GM18951 (cell line): ENCODE results near the gene SOWAHD.
"Not testable (repeated sequence)": the region's sequence is repeated elsewhere in the genome, so short reads cannot be mapped to it uniquely, and the experiment has no call there.

Experiments used
- POLR2A ChIP-seq: IDR thresholded peaks from 4 replicates; pipeline ENCODE4 v1.6.1; 2011; ENCODE audit warnings: mild to moderate bottlenecking; ENCODE audit not compliant: insufficient read length, insufficient read depth; ENCODE audit errors: extremely low read depth
- in situ Hi-C: fragments of 300-500 bp; cut with MboI; formaldehyde crosslinking; loops from one replicate; pipeline ENCODE4 v1.12.0; 2022; ENCODE audit warnings: low sequenced_read_pairs, mixed read lengths, inconsistent platforms; ENCODE audit not compliant: unreplicated experiment

The SOWAHD gene

DNA sequence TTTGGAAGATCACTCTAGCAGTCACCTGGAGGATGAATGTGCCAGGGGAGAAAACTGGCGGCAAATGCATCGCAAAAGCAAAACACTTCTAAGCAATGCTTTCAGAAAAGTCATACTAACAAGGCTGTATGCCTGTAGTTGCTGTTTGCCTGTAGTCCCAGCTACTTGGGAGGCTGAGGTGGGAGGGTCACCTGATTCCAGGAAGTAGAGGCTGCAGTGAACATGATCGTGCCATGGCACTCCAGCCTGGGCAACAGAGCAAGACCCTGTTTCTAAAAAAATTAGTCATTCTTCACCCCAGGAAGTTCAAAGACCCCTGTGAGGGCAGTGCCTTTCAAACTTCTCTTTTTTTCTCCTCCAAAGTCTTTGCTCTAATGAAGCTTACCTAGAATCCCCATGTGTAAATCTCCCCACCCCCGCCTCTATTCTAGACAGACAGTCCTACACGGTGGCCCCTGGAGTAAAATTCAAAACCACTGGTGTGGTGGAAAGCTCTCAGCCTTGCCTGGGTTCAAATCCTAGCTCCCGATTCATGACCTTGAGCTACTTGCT lies 5.5 kb downstream of the SOWAHD start:
- in situ Hi-C loops: no loop called here
- TF ChIP-seq POLR2A: no peak

DNA sequence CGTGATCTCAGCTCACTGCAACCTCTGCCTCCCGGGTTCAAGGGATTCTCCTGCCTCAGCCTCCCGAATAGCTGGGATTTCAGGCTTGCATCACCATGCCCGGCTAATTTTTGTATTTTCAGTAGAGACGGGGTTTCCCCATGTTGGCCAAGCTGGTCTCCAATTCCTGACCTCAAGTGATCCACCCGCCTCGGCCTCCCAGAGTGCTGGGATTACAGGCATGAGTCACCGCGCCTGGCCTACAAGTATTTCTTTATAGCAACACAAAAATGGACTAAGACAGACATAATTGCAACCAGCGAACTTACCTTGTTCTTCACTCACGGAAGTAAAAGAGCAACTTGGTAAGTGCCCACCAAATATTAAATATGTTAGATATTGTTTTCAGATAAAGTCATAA lies 10.0 kb downstream of the SOWAHD start:
- in situ Hi-C loops: not testable (repeated sequence)

DNA sequence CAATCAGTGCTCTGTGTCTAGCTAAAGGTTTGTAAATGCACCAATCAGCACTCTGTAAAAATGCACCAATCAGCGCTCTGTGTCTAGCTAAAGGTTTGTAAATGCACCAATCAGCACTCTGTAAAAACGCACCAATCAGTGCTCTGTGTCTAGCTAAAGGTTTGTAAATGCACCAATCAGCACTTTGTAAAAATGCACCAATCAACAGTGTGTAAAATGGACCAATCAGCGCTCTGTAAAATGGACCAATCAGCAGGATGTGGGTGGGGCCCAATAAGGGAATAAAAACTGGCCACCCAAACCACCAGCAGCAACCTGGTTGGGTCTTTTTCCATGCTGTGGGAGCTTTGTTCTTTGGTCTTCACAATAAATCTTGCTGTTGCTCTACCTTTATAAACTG lies 11.0 kb downstream of the SOWAHD start:
- in situ Hi-C loops: not testable (repeated sequence)

DNA sequence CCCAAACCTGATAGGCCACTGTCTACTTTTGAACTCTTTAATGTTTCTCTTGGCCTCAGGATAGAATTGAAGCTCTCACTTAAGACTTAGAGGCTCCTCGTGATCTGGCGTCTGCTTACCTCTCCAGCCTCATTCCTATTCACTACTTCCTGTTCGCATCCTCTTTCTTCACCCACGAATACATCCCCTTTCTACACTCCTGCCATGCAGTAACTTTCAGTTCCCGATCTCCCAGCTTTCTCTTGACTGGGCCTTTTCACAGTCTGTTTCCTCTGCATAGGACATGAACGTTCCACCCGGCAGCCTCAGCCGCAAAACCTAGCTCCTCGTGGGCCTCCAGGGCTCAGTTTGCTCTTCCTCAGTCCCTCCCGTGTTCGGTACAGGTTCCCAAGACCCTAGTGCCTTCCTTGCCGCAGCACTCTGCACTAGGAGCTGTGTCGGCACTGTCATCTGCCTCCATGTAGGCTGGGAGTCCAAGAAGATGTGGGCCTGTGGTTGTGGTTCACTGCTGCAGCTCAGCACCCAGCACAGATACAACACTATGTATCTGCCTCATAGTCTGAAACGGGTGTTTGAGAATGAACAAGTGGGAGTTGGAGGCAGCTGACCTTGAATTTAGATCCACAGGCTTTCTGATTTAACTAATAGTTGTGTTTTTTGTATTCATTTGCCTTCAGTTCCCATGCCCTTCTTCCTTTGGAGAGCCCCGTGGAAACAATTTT lies 17.3 kb downstream of the SOWAHD start:
- in situ Hi-C loops: no loop called here
- TF ChIP-seq POLR2A: no peak

DNA sequence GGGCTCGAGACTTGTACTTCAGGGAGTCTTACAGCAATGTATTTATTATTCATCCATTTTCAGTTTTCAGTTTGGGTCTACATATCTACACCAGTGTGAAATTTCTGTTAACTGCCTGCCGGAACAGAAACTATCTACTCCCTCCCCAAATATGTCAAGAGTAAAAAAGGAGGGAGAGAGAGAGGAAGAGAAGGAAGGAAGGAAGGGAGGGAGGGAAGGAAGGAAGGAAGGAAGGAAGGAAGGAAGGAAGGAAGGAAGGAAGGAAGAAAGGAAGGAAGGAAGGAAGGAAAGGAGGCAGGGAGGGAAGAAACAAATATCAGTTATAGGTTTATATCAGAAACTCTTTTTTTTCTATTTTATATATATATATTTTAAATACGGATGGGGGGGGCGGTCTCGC lies 20.4 kb downstream of the SOWAHD start:
- in situ Hi-C loops: no loop called here
- TF ChIP-seq POLR2A: no peak

DNA sequence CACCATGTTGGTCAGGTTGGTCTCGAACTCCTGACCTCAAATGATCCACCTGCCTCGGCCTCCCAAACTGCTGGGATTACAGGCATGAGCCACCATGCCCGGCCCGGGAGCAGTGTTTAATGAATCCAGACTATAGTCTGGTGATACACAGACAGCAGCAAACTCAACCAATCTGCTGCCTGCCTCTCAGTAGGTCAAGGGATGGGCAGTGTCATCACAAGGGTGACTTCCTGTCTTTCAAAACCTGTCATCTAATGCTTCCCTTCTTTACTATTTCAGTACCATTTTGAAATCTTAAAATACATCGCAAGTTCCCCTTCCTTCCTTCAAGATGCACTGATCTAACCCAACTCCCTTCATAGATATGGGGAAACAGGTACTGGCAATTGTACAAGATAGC lies 24.6 kb downstream of the SOWAHD start:
- in situ Hi-C loops: no loop called here
- no peak for TF ChIP-seq POLR2A

DNA sequence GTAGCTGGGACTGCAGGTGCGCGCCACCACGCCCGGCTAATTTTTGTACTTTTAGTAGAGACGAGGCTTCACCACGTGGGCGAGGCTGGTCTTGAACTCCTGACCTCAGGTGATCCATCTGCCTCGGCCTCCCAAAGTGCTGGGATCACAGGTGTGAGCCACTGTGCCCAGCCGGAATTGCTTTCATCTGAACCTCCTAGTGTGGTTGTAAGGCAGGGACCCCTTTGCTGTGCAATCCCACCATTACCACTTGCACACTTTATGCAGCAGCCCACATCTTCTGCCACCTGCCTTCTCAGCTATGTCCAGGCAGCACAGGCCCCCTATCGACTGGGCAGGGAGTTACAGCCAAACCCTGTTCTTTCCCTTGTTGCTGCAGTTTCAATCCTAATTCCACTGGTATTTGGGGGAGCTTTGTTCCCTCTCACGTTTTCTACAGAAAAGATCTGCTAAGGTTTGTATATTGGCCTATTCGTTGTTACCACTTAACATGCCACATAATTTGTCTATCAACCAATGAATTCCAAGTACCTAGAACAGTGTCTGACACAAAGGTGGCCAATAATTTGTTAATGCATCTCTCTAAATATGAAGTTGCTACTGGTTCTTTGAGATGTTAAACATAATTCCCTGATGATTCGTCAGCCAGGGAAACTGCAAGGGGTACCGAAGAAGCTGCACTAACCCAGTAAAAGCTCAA lies 26.5 kb downstream of the SOWAHD start:
- no peak for TF ChIP-seq POLR2A
- in situ Hi-C loops: no loop called here

DNA sequence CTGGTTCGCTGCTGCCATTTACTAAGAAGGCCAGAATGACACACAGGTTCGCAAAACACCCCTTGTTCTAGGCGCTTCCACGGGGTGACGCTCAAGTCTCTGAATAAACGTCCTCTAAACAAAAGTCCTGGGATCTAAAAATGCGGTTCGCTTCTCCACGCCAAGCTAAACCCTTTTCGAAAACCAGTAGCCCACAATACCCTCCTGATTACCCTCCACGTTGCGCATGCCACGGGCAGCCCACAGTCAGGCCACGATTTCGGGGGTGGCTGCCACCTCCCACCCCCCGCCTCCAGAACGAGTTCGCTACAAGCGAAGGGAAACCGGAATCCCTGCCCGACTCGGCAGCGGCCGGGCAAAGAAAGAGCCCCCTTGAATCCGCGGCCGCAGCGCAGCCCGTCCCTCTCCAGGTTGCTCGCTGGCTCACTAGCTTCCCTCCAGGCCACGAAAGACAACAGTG lies 32.6 kb downstream of the SOWAHD start:
- no peak for TF ChIP-seq POLR2A

DNA sequence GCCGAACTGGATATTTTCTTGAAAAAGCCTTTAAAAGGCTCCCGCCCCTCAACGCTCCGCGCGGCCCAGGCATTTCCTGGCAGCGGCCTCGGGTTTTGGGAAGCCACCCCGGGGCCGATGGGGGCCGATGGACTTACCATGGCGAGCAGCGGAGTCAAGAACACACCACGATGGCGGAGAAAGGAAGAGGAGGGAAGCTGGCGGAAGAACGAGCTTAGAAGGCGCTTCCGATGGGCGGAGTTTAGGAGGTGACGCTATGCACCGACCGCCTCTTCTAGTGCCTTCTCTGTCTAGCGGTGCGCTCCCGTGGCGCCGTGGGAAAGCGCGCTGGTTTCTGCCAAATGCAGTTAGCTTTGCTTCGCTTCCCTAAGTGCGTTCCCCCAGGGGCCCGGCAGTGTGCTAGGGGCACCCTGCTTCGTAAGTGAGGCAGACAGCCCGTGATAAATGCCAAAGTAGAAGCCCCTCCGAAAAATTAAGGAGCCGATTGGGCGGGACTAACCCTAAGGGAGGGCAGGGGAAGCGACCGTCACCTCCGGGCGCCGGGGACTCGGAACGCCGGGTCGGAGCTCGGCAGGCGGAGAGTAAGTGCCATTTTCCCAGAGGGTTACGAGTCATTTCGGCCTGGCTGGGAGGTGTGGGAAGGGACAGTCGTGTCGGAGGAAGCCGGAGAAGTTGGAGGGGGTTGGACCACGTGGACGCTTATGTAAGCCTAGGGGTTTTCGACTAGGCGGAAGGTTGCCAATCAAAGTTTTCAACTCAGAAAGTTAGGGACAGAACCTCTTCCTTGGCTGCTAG lies 33.2 kb downstream of the SOWAHD start, which contains the start of gene RPL39:
Gene RPL39, minus strand, starts transcription at position 194 of the 795 bp plus-strand sequence. Its CDS starts 54 bp downstream, at position 140.
- peak; percentile 91 for TF ChIP-seq POLR2A
- in situ Hi-C loops: no loop called here

More for the DNA sequence above, 32.6 kb downstream of the SOWAHD start:
- in situ Hi-C loops: no loop called here

DNA sequence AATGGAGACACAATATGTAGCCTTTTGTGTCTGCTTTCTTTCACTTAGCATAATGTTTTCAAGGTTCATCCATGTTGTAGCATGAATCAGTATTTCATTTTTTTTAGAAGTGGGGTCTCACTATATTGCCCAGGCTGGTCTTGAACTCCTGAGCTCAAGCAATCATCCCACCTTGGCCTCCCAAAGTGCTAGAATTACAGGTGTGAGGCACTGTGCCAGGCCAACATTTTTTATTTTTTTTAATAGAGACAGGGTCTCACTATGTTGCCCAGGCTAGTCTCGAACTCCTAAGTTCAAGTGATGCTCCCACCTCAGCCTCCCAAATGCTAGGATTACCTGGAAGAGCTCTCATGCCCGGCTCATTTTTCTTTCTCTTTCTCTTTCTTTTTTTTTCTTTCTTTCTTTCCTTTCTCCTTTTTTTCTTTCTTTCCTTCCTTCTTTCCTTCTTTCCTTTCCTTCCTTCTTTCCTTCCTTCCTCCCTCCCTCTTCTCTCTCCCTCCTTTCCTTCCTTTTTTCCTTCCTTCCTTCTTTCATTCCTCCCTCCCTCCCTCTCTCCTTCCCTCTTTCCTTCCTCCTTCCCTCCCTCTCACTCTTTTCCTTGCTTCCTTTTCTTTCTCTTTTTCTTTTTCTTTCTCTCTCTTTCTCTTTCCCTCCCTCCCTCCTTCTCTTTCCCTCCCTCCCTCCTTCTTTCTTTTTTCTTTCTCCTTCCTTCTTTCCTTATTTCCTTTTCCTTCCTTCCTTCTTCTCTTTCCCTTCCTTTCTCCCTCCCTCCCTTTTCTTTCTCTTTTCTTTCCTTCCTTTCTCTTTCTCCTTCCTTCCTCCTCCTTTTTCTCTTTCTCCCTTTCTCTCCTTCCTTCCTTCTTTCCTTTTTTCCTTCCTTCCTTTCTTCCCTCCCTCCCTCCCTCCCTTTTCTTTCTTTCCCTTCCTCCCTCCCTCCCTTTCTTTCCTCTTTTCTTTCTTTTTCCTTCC lies 43.1 kb downstream of the SOWAHD start:
- no peak for TF ChIP-seq POLR2A
- in situ Hi-C loops: no loop called here

DNA sequence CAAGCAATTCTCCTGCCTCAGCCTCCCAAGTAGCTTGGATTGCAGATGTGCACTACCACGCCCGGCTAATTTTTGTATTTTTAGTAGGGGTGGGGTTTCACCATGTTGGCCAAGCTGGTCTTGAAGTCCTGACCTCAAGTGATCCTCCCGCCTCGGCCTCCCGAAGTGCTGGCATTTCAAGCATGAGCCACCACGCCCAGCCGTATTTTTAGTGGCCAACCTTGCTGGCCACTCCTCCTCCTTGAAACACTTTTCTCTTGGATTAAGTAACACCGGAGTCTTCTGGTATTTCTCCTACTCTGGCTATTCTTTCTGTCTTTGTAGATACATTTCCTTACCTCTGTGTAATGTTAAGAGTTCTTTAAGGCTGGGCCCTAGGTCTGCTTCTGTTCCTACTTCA lies 44.2 kb downstream of the SOWAHD start:
- no peak for TF ChIP-seq POLR2A
- in situ Hi-C loops: no loop called here

DNA sequence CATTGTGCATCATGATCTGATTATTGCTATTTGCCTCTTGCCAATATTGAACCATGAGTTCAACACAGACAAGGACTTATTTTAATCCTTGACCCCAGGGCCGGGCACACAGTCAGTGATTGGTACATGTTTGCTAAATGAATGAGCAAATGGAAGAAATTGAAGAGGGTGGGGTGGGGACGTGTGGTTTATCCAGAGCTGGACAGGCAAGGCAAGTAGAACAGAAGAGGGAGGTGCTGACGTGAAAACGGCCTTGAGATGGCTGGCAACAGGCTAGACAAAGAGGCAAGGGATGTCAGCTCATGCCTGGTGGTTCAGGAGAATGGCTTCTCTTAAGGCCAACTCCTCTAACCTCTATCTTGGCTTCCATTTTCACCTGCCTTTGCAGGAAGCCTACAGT lies 50.1 kb downstream of the SOWAHD start:
- in situ Hi-C loops: not testable (repeated sequence)

DNA sequence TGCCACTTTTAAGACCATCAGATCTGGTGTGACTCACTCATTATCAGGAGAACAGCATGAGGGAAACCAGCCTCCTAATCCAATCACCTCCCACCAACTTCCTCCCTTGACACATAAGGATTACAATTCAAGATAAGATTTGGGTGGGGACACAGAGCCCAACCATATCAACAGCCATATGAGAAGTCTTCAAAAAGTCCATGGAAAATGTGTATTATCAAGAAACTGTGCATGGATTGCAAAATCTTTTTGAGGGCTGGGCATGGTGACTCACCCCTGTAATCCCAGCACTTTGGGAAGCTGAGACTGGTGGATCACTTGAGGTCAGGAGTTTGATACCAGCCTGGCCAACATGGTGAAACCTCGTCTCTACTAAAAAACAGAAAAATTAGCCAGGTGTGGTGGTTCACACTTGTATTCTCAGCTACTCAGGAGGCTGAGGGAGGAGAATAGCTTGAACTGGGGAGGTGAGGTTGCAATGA lies 50.8 kb downstream of the SOWAHD start:
- in situ Hi-C loops: no loop called here
- TF ChIP-seq POLR2A: no peak
